ENCODE measurements around the gene SCAMP4.

- TF ChIP-seq, protein P1, sequence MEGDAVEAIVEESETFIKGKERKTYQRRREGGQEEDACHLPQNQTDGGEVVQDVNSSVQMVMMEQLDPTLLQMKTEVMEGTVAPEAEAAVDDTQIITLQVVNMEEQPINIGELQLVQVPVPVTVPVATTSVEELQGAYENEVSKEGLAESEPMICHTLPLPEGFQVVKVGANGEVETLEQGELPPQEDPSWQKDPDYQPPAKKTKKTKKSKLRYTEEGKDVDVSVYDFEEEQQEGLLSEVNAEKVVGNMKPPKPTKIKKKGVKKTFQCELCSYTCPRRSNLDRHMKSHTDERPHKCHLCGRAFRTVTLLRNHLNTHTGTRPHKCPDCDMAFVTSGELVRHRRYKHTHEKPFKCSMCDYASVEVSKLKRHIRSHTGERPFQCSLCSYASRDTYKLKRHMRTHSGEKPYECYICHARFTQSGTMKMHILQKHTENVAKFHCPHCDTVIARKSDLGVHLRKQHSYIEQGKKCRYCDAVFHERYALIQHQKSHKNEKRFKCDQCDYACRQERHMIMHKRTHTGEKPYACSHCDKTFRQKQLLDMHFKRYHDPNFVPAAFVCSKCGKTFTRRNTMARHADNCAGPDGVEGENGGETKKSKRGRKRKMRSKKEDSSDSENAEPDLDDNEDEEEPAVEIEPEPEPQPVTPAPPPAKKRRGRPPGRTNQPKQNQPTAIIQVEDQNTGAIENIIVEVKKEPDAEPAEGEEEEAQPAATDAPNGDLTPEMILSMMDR (IDR thresholded peaks at IDR 0.05; ENCODE audit: insufficient read depth, low read length), result no peak
- no peak for TF ChIP-seq GABPA (IDR thresholded peaks at IDR 0.05; ENCODE audit: low read depth)
- TF ChIP-seq SPI1 (IDR thresholded peaks at IDR 0.05; ENCODE audit: borderline replicate concordance, low read depth), result no peak
Measured at GRCh38 chr19:1974381-1975161, 69.4 kb downstream of the SCAMP4 start.
